GM12872 (cell line): ENCODE results near the gene RSL1D1.

Experiments used
- TF ChIP-seq, protein P1 (sequence below): IDR thresholded peaks from 3 replicates; pipeline ENCODE4 v1.5.1; 2011; ENCODE audit warnings: low read depth, mild to moderate bottlenecking, low read length, moderate library complexity; ENCODE audit not compliant: insufficient read depth

Gene RSL1D1

DNA sequence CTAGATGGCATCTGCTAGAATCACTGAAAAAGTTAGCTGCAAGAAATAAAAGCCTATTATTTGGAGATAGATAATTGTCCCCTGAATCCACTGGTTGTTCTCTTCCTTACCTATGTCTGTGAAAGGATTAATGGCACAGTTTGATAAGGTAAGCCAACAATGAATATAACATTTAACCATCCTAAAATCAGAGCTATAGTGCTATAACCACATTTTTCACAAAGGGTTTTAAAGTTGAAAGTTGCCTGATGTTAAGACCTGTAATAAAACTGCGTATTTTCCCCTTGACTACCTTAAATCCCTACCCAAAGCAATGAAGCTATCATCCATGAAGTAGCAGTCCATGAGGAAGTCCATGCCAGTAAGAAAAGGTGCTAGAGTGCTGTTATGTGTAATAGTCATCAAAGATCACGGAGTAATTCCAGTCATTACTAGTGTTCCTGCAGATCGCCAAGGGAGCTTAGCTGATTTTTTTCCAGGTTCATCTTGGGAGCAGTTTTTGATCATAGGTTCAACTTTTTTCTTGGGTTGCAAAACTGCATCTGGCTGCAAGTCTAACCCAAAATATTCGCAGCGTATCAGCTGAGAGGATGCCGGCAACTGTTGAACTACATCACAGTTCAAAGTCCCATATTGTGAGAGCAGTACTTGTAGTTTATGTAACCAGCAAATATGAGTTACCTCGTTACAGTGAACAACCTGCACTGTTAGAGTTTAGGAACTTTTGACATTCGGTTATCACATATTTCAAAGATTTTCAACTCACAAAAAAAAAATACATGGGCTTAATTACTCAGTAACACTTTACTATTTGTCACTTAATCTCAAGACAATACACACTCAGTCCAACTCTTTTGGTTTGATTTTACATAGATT is 18.2 kb upstream of the RSL1D1 start:
- TF ChIP-seq, protein P1, sequence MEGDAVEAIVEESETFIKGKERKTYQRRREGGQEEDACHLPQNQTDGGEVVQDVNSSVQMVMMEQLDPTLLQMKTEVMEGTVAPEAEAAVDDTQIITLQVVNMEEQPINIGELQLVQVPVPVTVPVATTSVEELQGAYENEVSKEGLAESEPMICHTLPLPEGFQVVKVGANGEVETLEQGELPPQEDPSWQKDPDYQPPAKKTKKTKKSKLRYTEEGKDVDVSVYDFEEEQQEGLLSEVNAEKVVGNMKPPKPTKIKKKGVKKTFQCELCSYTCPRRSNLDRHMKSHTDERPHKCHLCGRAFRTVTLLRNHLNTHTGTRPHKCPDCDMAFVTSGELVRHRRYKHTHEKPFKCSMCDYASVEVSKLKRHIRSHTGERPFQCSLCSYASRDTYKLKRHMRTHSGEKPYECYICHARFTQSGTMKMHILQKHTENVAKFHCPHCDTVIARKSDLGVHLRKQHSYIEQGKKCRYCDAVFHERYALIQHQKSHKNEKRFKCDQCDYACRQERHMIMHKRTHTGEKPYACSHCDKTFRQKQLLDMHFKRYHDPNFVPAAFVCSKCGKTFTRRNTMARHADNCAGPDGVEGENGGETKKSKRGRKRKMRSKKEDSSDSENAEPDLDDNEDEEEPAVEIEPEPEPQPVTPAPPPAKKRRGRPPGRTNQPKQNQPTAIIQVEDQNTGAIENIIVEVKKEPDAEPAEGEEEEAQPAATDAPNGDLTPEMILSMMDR: no peak

DNA sequence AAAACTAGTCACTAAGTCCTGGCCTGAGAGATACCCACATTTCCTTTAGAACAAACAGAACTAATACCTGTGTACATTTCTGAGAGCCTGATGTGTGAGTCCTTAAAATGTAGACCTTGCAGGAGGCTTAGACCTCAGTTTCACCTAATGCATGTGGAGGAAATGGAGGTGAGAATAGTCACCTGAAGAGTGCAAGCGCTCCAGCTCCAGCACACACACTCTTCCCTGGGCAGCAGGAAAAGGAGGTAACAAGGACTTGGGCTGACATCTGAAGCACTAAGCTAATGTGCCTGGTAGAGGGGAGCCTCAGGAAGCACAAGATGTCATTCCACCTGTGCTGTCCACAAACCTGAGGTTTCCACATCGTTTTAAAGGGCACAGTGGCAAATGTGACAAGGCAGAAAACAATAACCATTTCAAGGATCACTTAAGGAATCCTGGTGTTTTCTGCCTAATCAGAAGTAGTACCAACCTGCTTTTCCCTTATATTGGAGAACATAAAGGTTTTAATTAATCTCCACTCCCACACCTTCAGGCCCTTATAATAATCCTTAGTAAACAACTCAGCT is 17.2 kb upstream of the RSL1D1 start:
- TF ChIP-seq, protein P1: no peak

DNA sequence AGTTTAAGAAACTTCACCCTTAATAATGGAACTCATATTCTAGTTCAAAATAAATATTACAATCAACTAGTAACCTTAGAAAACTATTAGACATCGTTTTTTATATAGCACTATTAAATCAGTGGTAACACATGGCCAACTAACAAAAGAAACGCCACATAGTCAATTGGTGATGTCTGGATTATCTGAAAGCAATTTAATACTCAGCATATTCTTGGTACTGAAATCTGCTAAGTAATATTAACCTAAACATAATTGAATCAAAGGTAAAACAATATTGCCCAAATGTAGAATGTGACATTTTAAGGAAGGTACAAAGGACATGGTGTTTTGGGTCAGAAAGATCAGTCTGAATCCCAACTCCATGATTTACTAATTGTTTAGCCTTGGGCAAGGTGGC is 11.1 kb upstream of the RSL1D1 start:
- TF ChIP-seq, protein P1: no peak

DNA sequence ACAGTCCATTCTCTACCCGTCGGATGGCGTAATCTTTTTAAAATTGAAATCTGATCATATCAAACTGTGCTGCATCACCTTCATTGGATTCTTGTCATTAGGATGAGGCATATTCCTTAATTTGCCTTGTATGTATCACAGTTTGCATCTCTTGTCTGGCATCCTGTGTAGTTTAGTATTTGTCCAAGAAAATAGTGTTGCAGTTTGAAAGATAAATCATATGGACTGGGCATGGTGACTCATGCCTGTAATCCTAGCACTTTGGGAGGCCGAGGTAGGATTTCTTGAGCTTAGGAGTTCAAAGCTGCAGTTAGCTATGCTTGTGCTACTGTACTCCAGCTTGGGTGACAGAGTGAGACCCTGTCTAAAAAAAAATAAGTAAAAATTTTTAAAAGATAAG is 5.8 kb upstream of the RSL1D1 start:
- TF ChIP-seq, protein P1: no peak

DNA sequence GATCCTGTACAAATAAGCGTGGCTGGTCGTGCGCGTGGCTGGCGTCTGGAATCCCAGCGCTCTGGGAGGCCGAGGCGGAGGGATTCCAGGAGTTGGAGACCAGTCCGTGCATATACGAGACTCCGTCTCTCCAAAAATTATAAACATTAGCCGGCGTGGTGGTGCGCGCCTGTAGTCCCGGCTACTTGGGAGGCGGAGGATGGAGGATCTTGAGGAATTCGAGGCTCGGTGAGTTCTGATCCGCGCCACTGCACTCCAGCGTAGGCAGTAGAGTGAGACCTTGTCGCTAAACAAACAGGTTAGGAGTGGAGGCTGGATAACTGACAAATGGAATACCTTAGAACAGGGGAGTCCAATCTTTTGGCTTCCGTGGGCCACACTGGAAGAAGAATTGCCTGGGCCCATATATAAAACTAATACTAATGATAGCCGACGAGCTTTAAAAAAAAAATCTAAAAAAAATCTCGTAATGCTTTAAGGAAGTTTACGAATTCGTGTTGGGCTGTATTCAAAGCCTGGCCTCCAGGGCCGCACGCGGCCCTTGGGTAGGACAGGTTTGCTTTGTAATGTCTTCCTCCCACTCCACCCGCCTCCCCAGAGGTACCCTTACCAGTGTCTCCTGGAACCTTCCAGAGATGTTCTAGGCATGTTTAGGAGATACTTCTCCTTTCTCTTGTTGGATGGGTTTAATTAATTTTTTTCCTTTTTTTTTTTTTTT is 909 bp upstream of the RSL1D1 start:
- TF ChIP-seq, protein P1: no peak

DNA sequence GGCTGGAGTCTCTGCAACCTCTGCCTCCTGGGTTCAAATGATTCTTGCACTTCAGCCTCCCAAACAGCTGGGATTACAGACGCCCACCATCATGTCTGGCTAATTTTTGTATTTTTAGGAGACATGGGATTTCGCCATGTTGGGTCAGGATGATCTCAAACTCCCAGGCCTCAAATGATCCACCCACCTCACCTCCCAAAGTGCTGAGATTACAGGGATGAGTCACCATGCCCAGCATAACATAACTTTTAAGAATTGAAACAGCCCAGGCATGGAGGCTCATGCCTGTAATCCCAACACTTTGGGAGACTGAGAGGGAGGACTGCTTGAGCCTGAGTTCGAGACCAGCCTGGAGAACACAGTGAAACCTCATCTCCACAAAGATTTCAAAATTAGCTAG is 2.5 kb downstream of the RSL1D1 start:
- TF ChIP-seq, protein P1: no peak

DNA sequence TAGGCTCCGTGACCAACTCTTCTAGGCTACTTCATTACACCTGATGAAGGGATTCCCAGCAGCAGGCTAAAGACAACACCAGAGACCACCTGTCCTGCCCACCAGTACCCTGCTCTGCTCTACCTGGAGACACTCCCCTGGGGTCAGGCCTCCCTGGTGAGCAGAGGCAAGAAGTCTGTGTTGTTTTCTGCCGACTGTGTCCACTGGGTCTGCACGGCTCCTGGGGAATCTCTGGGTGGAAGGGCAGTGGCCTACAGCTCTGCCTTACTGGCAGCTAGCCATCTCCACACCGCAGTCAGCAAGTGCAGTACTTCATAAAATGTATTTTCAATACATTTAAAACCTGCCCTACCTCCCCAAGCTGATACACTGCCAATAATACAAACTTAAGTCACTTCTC is 6.8 kb downstream of the RSL1D1 start:
- TF ChIP-seq, protein P1: no peak
